ENCODE data around the gene GNAT1. TPM values are rescaled to one million over a fixed set of nuclear protein-coding genes. Genes with fewer than 3 reads are reported as not detected.
A peak's percentile ranks its signal among the peaks of the same experiment; 100 is the strongest.
"Not testable (repeated sequence)": the region's sequence is repeated elsewhere in the genome, so short reads cannot be mapped to it uniquely, and the experiment has no call there.

The GNAT1 gene
- total and polyA plus RNA-seq, 3 experiments from 2014 or later, result not detected

- no peaks in the 10 kb centered on the region for H3K27me3 ChIP-seq (ENCODE audit: insufficient read depth, low read length, poor library complexity, severe bottlenecking)
- H3K36me3 Mint-ChIP-seq, result peaks cover 0 to 4% (median 2%) of the 10 kb centered on the region in 3 donors
- no peaks in the 10 kb centered on the region for H3K9me3 ChIP-seq (ENCODE audit: low read length)
- peak overlapping the region; percentile 86 for H3K4me3 ChIP-seq (ENCODE audit: low read length)
- peak in 1 of 5 donors; percentile 44 for DNase-seq
- POLR2A ChIA-PET, result interaction anchor here (0.7 to 3.2 kb wide), 8 partner anchors 9 to 440 kb away, joined by 3 to 35 read pairs (median 8); partner anchors contain the start of genes GNAI2 and IP6K1
- peak overlapping the region; percentile 87 to 96 (median 92) for H3K27ac Mint-ChIP-seq
- H3K9me3 Mint-ChIP-seq, result no peaks in the 10 kb centered on the region
- H3K27me3 Mint-ChIP-seq, result peaks cover 0 to 3% of the 10 kb centered on the region in 2 donors
- H3K4me3 Mint-ChIP-seq, result peak overlapping the region; percentile 89 to 99 (median 94)
- H3K4me1 Mint-ChIP-seq, result peaks cover 14 to 33% (median 24%) of the 10 kb centered on the region in 3 donors
- H3K27ac ChIP-seq (ENCODE audit: low read depth, low read length), result peak overlapping the region; percentile 33
- H3K4me1 ChIP-seq (ENCODE audit: insufficient read depth, low read length), result peaks cover 20% of the 10 kb centered on the region
- no peaks in the 10 kb centered on the region for H3K36me3 ChIP-seq (ENCODE audit: insufficient read depth, low read length)
- CTCF ChIA-PET, result interaction anchor here (0.7 to 15.9 kb wide), 22 partner anchors 9 to 859 kb away, joined by 3 to 266 read pairs (median 9); partner anchors contain the start of genes GNAI2, GNAT1, HYAL3 and NAA80
These were observed 35.5 kb downstream of the GNAT1 start for GRCh38 chr3:50226888-50227389.

- Mint-ChIP-seq H3K36me3 (peaks cover 0 to 4% (median 2%) of the 10 kb centered on the region in 3 donors), H3K4me3 (peak overlapping the region; percentile 89 to 99 (median 94)), H3K27ac (peak overlapping the region; percentile 79 to 96 (median 92)), H3K27me3 (peaks cover 0 to 3% of the 10 kb centered on the region in 2 donors), H3K9me3 (no peaks in the 10 kb centered on the region), H3K4me1 (peaks cover 15 to 33% (median 24%) of the 10 kb centered on the region in 3 donors)
- Histone ChIP-seq H3K4me3 (ENCODE audit: low read length) (peak overlapping the region; percentile 86), H3K27me3 (ENCODE audit: insufficient read depth, low read length, poor library complexity, severe bottlenecking) (no peaks in the 10 kb centered on the region), H3K27ac (ENCODE audit: low read depth, low read length) (peak overlapping the region; percentile 63), H3K36me3 (ENCODE audit: insufficient read depth, low read length) (no peaks in the 10 kb centered on the region), H3K4me1 (ENCODE audit: insufficient read depth, low read length) (peaks cover 20% of the 10 kb centered on the region), H3K9me3 (ENCODE audit: low read length) (no peaks in the 10 kb centered on the region)
- POLR2A ChIA-PET, result interaction anchor here (0.8 to 3.2 kb wide), 6 partner anchors 9 to 28 kb away, joined by 3 to 35 read pairs (median 6); partner anchors contain the start of gene GNAI2
- peak; percentile 88 to 93 (median 89) for DNase-seq
- CTCF ChIA-PET, result interaction anchor here (0.9 to 15.9 kb wide), 22 partner anchors 8 to 71 kb away, joined by 3 to 266 read pairs (median 9); partner anchors contain the start of genes GNAI2, GNAT1, HYAL3 and IFRD2
These were observed 36.2 kb downstream of the GNAT1 start for GRCh38 chr3:50227390-50228183.

- POLR2A ChIA-PET, result interaction anchor here (0.7 to 3.2 kb wide), 4 partner anchors 8 to 1272 kb away, joined by 4 to 35 read pairs (median 7); partner anchors contain the start of gene GNAI2
- peak overlapping the region; percentile 85 to 99 (median 94) for H3K4me3 Mint-ChIP-seq
- CTCF ChIA-PET, result interaction anchor here (0.6 to 15.9 kb wide), 11 partner anchors 7 to 78 kb away, joined by 3 to 266 read pairs (median 5); partner anchors contain the start of genes GNAI2, GNAT1 and IFRD2
- H3K27me3 Mint-ChIP-seq; H3K36me3 ChIP-seq (ENCODE audit: insufficient read depth, low read length); H3K9me3 ChIP-seq (ENCODE audit: low read length); H3K27me3 ChIP-seq (ENCODE audit: insufficient read depth, low read length, poor library complexity, severe bottlenecking); DNase-seq; H3K27ac ChIP-seq (ENCODE audit: low read depth, low read length); H3K9me3 Mint-ChIP-seq; H3K36me3 Mint-ChIP-seq: not testable (repeated sequence)
- H3K4me1 ChIP-seq (ENCODE audit: insufficient read depth, low read length), result peaks cover 20% of the 10 kb centered on the region
- peak overlapping the region; percentile 63 to 93 (median 88) for H3K27ac Mint-ChIP-seq
- H3K4me1 Mint-ChIP-seq, result peaks cover 16 to 33% (median 24%) of the 10 kb centered on the region in 3 donors
- H3K4me3 ChIP-seq (ENCODE audit: low read length), result peak overlapping the region; percentile 86
These were observed 36.9 kb downstream of the GNAT1 start for GRCh38 chr3:50228184-50228763.

- H3K27ac ChIP-seq (ENCODE audit: low read depth, low read length), result no peak overlapping the region
- H3K27me3 Mint-ChIP-seq, result peaks cover 0 to 2% of the 10 kb centered on the region in 2 donors
- H3K4me1 ChIP-seq (ENCODE audit: insufficient read depth, low read length), result peaks cover 20% of the 10 kb centered on the region
- H3K36me3 Mint-ChIP-seq, result peaks cover 0 to 4% (median 2%) of the 10 kb centered on the region in 3 donors
- no peaks in the 10 kb centered on the region for H3K9me3 ChIP-seq (ENCODE audit: low read length)
- H3K4me1 Mint-ChIP-seq, result peaks cover 18 to 35% (median 24%) of the 10 kb centered on the region in 3 donors
- ChIA-PET CTCF (interaction anchor here (1.2 to 15.9 kb wide), 5 partner anchors 14 to 45 kb away, joined by 3 to 266 read pairs (median 17); partner anchors contain the start of gene GNAT1), POLR2A (interaction anchor here (1.6 kb wide), 1 partner anchor 17 kb away, joined by 7 read pairs; no protein-coding TSS in a partner anchor)
- H3K36me3 ChIP-seq (ENCODE audit: insufficient read depth, low read length), result no peaks in the 10 kb centered on the region
- H3K9me3 Mint-ChIP-seq, result no peaks in the 10 kb centered on the region
- peak overlapping the region in 4 of 7 donors; percentile 25 to 81 (median 52) for H3K4me3 Mint-ChIP-seq
- no peak overlapping the region for H3K4me3 ChIP-seq (ENCODE audit: low read length)
- DNase-seq, result no peak
- H3K27me3 ChIP-seq (ENCODE audit: insufficient read depth, low read length, poor library complexity, severe bottlenecking), result no peaks in the 10 kb centered on the region
- H3K27ac Mint-ChIP-seq, result peak overlapping the region in 1 of 8 donors; percentile 89
These were observed 38.1 kb downstream of the GNAT1 start for GRCh38 chr3:50229490-50229889.

GRCh38 chr3:50230104-50230793 lies 38.8 kb downstream of the GNAT1 start:
- no peak overlapping the region for H3K27ac ChIP-seq (ENCODE audit: low read depth, low read length)
- no peaks in the 10 kb centered on the region for H3K36me3 ChIP-seq (ENCODE audit: insufficient read depth, low read length)
- H3K4me3 ChIP-seq (ENCODE audit: low read length), result no peak overlapping the region
- H3K4me1 ChIP-seq (ENCODE audit: insufficient read depth, low read length), result peaks cover 26% of the 10 kb centered on the region
- Mint-ChIP-seq H3K9me3 (no peaks in the 10 kb centered on the region), H3K4me1 (peaks cover 16 to 34% (median 24%) of the 10 kb centered on the region in 3 donors), H3K36me3 (peaks cover 0 to 4% (median 2%) of the 10 kb centered on the region in 3 donors), H3K4me3 (no peak overlapping the region), H3K27me3 (peaks cover 0 to 2% of the 10 kb centered on the region in 2 donors), H3K27ac (no peak overlapping the region)
- H3K9me3 ChIP-seq (ENCODE audit: low read length), result no peaks in the 10 kb centered on the region
- CTCF ChIA-PET, result interaction anchor here (1.2 to 15.9 kb wide), 7 partner anchors 11 to 45 kb away, joined by 3 to 266 read pairs (median 4); partner anchors contain the start of gene GNAT1
- H3K27me3 ChIP-seq (ENCODE audit: insufficient read depth, low read length, poor library complexity, severe bottlenecking), result no peaks in the 10 kb centered on the region
- DNase-seq, result no peak
- POLR2A ChIA-PET, result no interaction called here

GRCh38 chr3:50230794-50231125 lies 39.4 kb downstream of the GNAT1 start:
- H3K4me1 ChIP-seq (ENCODE audit: insufficient read depth, low read length), result peaks cover 30% of the 10 kb centered on the region
- ChIA-PET POLR2A (no interaction called here), CTCF (interaction anchor here (1.2 to 15.9 kb wide), 6 partner anchors 10 to 37 kb away, joined by 3 to 266 read pairs (median 4); partner anchors contain the start of gene GNAT1)
- no peak overlapping the region for H3K4me3 ChIP-seq (ENCODE audit: low read length)
- no peaks in the 10 kb centered on the region for H3K9me3 ChIP-seq (ENCODE audit: low read length)
- peaks cover 0 to 2% of the 10 kb centered on the region in 2 donors for H3K27me3 Mint-ChIP-seq
- peaks cover 20 to 36% (median 29%) of the 10 kb centered on the region in 3 donors for H3K4me1 Mint-ChIP-seq
- peaks cover 0 to 4% (median 2%) of the 10 kb centered on the region in 3 donors for H3K36me3 Mint-ChIP-seq
- no peak overlapping the region for H3K27ac ChIP-seq (ENCODE audit: low read depth, low read length)
- peak overlapping the region in 2 of 8 donors; percentile 26 to 54 for H3K27ac Mint-ChIP-seq
- no peaks in the 10 kb centered on the region for H3K9me3 Mint-ChIP-seq
- H3K4me3 Mint-ChIP-seq, result no peak overlapping the region
- no peaks in the 10 kb centered on the region for H3K27me3 ChIP-seq (ENCODE audit: insufficient read depth, low read length, poor library complexity, severe bottlenecking)
- DNase-seq, result no peak
- H3K36me3 ChIP-seq (ENCODE audit: insufficient read depth, low read length), result no peaks in the 10 kb centered on the region

GRCh38 chr3:50231581-50231980 lies 40.2 kb downstream of the GNAT1 start:
- CTCF ChIA-PET, result interaction anchor here (1.2 to 15.9 kb wide), 4 partner anchors 9 to 38 kb away, joined by 3 to 266 read pairs (median 122); partner anchors contain the start of gene GNAT1
- H3K36me3 ChIP-seq (ENCODE audit: insufficient read depth, low read length), result no peaks in the 10 kb centered on the region
- no peaks in the 10 kb centered on the region for H3K9me3 Mint-ChIP-seq
- no peaks in the 10 kb centered on the region for H3K9me3 ChIP-seq (ENCODE audit: low read length)
- H3K4me1 ChIP-seq (ENCODE audit: insufficient read depth, low read length), result peaks cover 25% of the 10 kb centered on the region
- H3K4me1 Mint-ChIP-seq, result peaks cover 16 to 32% (median 24%) of the 10 kb centered on the region in 3 donors
- POLR2A ChIA-PET, result no interaction called here
- H3K27ac ChIP-seq (ENCODE audit: low read depth, low read length), result no peak overlapping the region
- H3K27me3 ChIP-seq (ENCODE audit: insufficient read depth, low read length, poor library complexity, severe bottlenecking), result no peaks in the 10 kb centered on the region
- peaks cover 0 to 8% (median 2%) of the 10 kb centered on the region in 3 donors for H3K36me3 Mint-ChIP-seq
- H3K27ac Mint-ChIP-seq, result peak overlapping the region in 1 of 8 donors; percentile 54
- no peaks in the 10 kb centered on the region for H3K27me3 Mint-ChIP-seq
- H3K4me3 ChIP-seq (ENCODE audit: low read length), result no peak overlapping the region
- no peak for DNase-seq
- no peak overlapping the region for H3K4me3 Mint-ChIP-seq
